ENCODE data around the gene GMDS. TPM values are rescaled to one million over a fixed set of nuclear protein-coding genes. Genes with fewer than 3 reads are reported as not detected.
A peak's percentile ranks its signal among the peaks of the same experiment; 100 is the strongest.

Gene GMDS
- total RNA-seq, 1 donor, result 23.2 TPM

DNA sequence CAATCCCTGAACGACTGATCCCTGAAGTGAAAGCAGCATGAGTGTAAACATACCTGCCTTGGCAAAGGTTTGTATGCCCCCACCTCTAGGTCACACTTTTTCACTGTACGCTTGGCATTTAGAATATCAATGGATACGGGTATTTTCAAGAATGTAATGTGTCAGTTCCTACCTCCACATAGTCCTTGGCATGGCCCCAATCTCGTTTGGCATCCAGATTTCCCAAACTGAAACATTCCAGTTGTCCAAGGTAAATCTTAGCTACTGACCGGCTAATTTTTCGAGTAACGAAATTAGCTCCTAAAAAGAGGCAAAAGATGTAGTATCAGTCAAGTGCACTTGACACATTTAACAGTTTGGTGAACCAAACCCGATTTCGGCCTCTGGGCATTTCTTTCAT lies 315.5 kb downstream of the GMDS start:
- Histone ChIP-seq H3K79me2 (ENCODE audit: insufficient read depth, low read length) (no peaks in the 10 kb centered on the region), H3K36me3 (ENCODE audit: insufficient read depth, low read length) (no peaks in the 10 kb centered on the region), H3K9me3 (ENCODE audit: low read depth, low read length) (no peaks in the 10 kb centered on the region), H3K4me3 (ENCODE audit: insufficient read depth, low read length) (no peak overlapping the region), H3K4me2 (ENCODE audit: insufficient read depth, low read length) (peak overlapping the region; percentile 5), H4K20me1 (ENCODE audit: insufficient read depth, low read length) (no peaks in the 10 kb centered on the region), H3K27me3 (ENCODE audit: insufficient read depth, low read length) (no peaks in the 10 kb centered on the region), H2AFZ (ENCODE audit: low read length) (no peak overlapping the region), H3K27ac (ENCODE audit: low read depth, low read length) (no peak overlapping the region), H3K4me1 (ENCODE audit: insufficient read depth, low read length) (no peaks in the 10 kb centered on the region)
- TF ChIP-seq, protein P1, sequence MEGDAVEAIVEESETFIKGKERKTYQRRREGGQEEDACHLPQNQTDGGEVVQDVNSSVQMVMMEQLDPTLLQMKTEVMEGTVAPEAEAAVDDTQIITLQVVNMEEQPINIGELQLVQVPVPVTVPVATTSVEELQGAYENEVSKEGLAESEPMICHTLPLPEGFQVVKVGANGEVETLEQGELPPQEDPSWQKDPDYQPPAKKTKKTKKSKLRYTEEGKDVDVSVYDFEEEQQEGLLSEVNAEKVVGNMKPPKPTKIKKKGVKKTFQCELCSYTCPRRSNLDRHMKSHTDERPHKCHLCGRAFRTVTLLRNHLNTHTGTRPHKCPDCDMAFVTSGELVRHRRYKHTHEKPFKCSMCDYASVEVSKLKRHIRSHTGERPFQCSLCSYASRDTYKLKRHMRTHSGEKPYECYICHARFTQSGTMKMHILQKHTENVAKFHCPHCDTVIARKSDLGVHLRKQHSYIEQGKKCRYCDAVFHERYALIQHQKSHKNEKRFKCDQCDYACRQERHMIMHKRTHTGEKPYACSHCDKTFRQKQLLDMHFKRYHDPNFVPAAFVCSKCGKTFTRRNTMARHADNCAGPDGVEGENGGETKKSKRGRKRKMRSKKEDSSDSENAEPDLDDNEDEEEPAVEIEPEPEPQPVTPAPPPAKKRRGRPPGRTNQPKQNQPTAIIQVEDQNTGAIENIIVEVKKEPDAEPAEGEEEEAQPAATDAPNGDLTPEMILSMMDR (IDR thresholded peaks at IDR 0.05; ENCODE audit: extremely low read depth, low read depth, low read length), result no peak
- DNase-seq (ENCODE audit: insufficient read length, low spot score, missing footprints), result no peak

DNA sequence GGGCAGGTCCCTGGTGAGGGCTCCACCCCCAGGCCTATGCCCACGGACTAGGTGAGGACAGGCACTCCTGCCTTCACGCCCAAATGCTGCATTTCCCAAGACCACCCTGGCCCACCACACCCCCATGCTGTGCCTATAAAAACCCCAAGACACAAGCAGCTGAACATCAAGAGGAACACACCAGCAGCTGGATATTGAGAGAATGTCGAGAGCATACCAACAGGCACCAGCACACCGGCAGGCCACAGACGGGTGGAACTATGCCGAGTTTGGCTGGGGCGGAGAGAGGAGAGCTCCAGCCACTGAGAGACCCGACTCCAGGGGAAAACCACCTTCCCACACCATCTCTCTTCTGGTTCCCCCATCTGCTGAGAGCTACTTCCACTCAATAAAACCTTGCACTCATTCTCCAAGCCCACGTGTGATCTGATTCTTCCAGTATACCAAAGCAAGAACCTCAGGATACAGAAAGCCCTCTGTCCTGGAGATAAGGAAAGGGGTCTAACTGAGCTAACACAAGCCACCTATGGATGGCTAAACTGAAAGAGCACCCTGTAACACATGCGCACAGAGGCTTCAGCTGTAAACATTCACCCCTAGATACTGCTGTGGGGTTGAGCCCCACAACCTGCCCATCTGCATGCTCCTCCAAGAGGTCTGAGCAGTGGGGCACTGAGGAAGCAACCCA lies 319.5 kb downstream of the GMDS start:
- H4K20me1 ChIP-seq (ENCODE audit: insufficient read depth, low read length), result no peaks in the 10 kb centered on the region
- H3K36me3 ChIP-seq (ENCODE audit: insufficient read depth, low read length), result no peaks in the 10 kb centered on the region
- TF ChIP-seq, protein P1 (IDR thresholded peaks at IDR 0.05; ENCODE audit: extremely low read depth, low read depth, low read length), result no peak
- H3K4me3 ChIP-seq (ENCODE audit: insufficient read depth, low read length), result no peak overlapping the region
- no peak overlapping the region for H2AFZ ChIP-seq (ENCODE audit: low read length)
- no peaks in the 10 kb centered on the region for H3K4me1 ChIP-seq (ENCODE audit: insufficient read depth, low read length)
- no peaks in the 10 kb centered on the region for H3K27me3 ChIP-seq (ENCODE audit: insufficient read depth, low read length)
- no peak overlapping the region for H3K4me2 ChIP-seq (ENCODE audit: insufficient read depth, low read length)
- H3K27ac ChIP-seq (ENCODE audit: low read depth, low read length), result no peak overlapping the region
- DNase-seq (ENCODE audit: insufficient read length, low spot score, missing footprints), result no peak
- H3K9me3 ChIP-seq (ENCODE audit: low read depth, low read length), result no peaks in the 10 kb centered on the region
- H3K79me2 ChIP-seq (ENCODE audit: insufficient read depth, low read length), result no peaks in the 10 kb centered on the region

DNA sequence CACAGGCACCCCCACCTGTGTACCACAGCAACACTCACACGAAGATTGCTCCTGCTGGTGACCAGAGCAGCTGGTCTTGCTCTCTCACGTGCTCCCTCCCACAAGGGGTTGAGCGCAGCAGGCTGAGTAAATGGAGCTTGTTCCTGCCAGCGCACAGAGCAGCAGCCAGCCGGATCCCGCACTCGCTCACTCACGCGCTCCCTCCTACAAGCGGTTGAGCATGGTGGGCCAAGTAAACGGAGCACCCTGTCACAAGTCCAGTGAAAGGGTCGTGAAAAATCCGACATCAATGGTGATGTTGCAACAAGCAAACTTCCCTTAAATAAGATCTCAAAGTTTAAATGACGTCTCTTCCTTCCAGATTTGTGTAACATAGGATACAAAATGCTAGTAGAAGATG lies 322.0 kb downstream of the GMDS start:
- Histone ChIP-seq H3K9me3 (ENCODE audit: low read depth, low read length) (no peaks in the 10 kb centered on the region), H3K27ac (ENCODE audit: low read depth, low read length) (no peak overlapping the region), H4K20me1 (ENCODE audit: insufficient read depth, low read length) (no peaks in the 10 kb centered on the region), H3K4me3 (ENCODE audit: insufficient read depth, low read length) (no peak overlapping the region), H3K27me3 (ENCODE audit: insufficient read depth, low read length) (no peaks in the 10 kb centered on the region), H3K79me2 (ENCODE audit: insufficient read depth, low read length) (no peaks in the 10 kb centered on the region), H3K4me1 (ENCODE audit: insufficient read depth, low read length) (no peaks in the 10 kb centered on the region), H3K4me2 (ENCODE audit: insufficient read depth, low read length) (no peak overlapping the region), H3K36me3 (ENCODE audit: insufficient read depth, low read length) (no peaks in the 10 kb centered on the region), H2AFZ (ENCODE audit: low read length) (no peak overlapping the region)
- TF ChIP-seq, protein P1 (IDR thresholded peaks at IDR 0.05; ENCODE audit: extremely low read depth, low read depth, low read length), result no peak
- no peak for DNase-seq (ENCODE audit: insufficient read length, low spot score, missing footprints)

DNA sequence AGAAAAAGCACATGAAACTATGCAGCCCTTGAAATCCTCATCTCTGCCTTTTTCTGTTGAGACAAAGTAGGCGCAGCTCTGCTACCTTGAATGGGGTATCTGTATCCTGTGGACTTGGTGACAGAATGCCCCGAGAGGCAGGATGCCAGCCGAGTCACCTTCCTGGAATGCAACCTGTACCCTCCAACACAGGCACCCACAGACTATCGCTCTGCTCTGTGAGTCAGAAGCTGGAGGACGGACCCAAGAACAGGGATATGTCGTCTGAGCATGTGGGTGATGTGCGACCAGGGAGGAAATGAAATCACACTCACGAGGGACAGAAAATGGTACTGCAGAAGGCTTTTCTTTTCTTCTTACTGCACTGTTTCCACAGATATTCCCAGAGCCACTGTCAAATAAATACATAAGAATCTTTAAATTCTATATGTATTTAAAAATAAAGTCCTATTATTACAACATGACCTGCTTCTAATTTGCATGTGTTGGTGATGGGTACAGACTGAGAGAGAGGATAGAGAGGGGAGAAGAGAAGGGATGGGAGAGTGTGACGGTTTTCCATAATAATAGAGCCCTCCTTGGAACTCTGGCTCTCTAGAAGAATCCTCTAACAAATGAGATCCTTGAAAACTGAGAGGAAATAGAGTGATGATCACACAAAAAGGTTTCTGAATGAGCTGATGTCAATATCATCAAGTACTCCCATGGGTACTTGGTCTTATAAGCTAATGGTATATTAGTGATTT lies 327.6 kb downstream of the GMDS start:
- Histone ChIP-seq H3K36me3 (ENCODE audit: insufficient read depth, low read length) (no peaks in the 10 kb centered on the region), H3K4me3 (ENCODE audit: insufficient read depth, low read length) (peak overlapping the region; percentile 26), H3K4me1 (ENCODE audit: insufficient read depth, low read length) (peaks cover 22% of the 10 kb centered on the region), H3K27ac (ENCODE audit: low read depth, low read length) (peak overlapping the region; percentile 95), H3K9me3 (ENCODE audit: low read depth, low read length) (no peaks in the 10 kb centered on the region), H3K79me2 (ENCODE audit: insufficient read depth, low read length) (no peaks in the 10 kb centered on the region), H2AFZ (ENCODE audit: low read length) (peak overlapping the region; percentile 54), H4K20me1 (ENCODE audit: insufficient read depth, low read length) (no peaks in the 10 kb centered on the region), H3K4me2 (ENCODE audit: insufficient read depth, low read length) (peak overlapping the region; percentile 71), H3K27me3 (ENCODE audit: insufficient read depth, low read length) (no peaks in the 10 kb centered on the region)
- peak; percentile 81 for DNase-seq (ENCODE audit: insufficient read length, low spot score, missing footprints)
- TF ChIP-seq, protein P1 (IDR thresholded peaks at IDR 0.05; ENCODE audit: extremely low read depth, low read depth, low read length), result no peak
